Bronchial epithelial cell (primary cell): ENCODE results near the gene PTPRN2. TPM values are rescaled to one million over a fixed set of nuclear protein-coding genes. Genes with fewer than 3 reads are reported as not detected.

Source experiments
- DNase-seq: peaks from one replicate; pipeline ENCODE4 v3.0.0-alpha.2; 2010; ENCODE audit warnings: low read depth
- FAIRE-seq: peaks from 2 replicates; lab custom pipeline; 2011; peaks lifted over from hg19 to GRCh38; lab: Jason Lieb, UNC
- H3K27me3 ChIP-seq: 2 replicates; pipeline ENCODE4 v1.5.1; 2011; ENCODE audit warnings: low read length; ENCODE audit not compliant: control insufficient read depth, insufficient read depth
- H3K36me3 ChIP-seq: 2 replicates; pipeline ENCODE4 v1.5.1; 2011; ENCODE audit warnings: low read length; ENCODE audit not compliant: control insufficient read depth, insufficient read depth
- H3K4me3 ChIP-seq: 2 replicates; pipeline ENCODE4 v1.5.1; 2011; ENCODE audit warnings: mild to moderate bottlenecking, low read depth, low read length, control low read depth
- total RNA-seq: library from RNA; depleted of rRNA; stranded (reverse); fragments of >200 nt; gene quantifications from 2 replicates; pipeline ENCODE4 v1.2.1, GENCODE V29; 2014
- TF ChIP-seq, protein P1 (sequence below): IDR thresholded peaks from 2 replicates; pipeline ENCODE4 v1.5.1; 2011; ENCODE audit warnings: mild to moderate bottlenecking, moderate library complexity, low read length, control low read depth, inconsistent platforms; ENCODE audit not compliant: insufficient read depth, severe bottlenecking

The PTPRN2 gene
- total RNA-seq, 1 donor from 2014 or later: 1.1 TPM

DNA sequence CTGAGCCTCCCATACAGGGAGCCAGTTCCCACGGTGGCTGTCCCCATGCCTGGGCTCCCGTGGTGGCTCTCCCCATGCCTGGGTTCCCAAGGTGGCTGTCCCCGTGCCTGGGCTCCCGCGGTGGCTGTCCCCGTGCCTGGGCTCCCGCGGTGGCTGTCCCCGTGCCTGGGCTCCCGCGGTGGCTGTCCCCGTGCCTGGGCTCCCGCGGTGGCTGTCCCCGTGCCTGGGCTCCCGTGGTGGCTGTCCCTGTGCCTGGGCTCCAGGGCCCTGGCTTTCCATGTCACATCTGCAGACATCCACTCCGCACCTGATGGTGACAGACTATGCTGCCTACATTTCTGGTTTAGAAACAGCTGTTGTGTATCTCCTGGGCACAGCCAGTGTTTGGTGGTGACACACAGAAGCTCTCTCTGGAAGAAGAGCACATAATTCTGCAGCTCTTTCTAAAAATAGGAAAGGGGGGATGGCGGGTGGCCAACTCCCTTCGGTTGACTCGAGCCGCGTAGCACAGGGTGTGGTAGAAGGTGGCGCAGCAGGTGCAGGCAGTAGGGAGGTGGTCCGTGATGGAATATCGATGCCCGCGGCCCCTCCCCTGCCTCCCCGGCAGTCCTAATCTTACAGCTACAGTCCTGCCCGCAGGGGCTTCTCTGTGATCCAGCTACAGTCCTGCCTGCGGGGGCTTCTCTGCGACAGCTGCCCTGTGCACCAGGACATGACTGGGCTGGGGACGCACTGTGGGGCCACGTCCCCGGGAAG is 999.6 kb downstream of the PTPRN2 start:
- Histone ChIP-seq H3K4me3 (no peak overlapping the region), H3K36me3 (no peaks in the 10 kb centered on the region), H3K27me3 (no peaks in the 10 kb centered on the region)
- DNase-seq (no peak), FAIRE-seq (no peak)
- TF ChIP-seq, protein P1, sequence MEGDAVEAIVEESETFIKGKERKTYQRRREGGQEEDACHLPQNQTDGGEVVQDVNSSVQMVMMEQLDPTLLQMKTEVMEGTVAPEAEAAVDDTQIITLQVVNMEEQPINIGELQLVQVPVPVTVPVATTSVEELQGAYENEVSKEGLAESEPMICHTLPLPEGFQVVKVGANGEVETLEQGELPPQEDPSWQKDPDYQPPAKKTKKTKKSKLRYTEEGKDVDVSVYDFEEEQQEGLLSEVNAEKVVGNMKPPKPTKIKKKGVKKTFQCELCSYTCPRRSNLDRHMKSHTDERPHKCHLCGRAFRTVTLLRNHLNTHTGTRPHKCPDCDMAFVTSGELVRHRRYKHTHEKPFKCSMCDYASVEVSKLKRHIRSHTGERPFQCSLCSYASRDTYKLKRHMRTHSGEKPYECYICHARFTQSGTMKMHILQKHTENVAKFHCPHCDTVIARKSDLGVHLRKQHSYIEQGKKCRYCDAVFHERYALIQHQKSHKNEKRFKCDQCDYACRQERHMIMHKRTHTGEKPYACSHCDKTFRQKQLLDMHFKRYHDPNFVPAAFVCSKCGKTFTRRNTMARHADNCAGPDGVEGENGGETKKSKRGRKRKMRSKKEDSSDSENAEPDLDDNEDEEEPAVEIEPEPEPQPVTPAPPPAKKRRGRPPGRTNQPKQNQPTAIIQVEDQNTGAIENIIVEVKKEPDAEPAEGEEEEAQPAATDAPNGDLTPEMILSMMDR: no peak

DNA sequence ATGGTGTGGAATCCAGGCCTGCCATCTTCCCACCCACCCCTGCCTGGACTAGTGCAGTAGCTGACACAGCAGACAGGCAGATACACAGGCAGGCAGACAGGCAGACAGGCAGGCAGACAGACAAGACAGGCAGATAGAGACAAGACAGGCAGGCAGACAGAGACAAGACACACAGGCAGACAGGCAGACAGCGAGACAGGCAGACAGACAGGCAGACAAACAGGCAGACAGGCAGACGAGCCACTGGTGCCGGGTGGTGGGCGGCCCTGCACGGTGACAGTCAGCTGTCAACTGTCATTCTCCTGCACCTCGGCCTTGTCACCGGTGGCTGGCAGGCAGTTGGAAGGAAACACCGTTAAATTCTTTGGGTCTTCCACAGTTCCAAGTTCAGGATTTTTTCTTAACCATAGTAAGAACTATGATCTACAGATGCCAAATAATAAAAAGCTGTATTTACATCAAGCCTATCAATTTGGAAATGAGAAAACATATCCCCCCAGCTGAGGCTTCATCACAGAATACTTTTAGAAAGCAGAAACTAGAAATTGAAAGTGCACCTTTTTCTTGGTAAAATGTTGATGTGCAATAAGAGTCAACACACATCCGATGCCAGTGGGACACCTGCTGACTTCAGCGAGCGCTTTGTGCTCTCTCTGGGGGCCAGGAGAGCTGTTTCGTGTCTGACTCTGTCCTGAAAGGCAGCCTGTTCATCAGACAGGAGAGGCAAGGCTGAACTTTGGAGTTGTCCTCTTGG is 1000.4 kb downstream of the PTPRN2 start:
- Histone ChIP-seq H3K27me3 (no peaks in the 10 kb centered on the region), H3K4me3 (no peak overlapping the region), H3K36me3 (no peaks in the 10 kb centered on the region)
- FAIRE-seq (no peak), DNase-seq (no peak)
- TF ChIP-seq, protein P1: no peak

DNA sequence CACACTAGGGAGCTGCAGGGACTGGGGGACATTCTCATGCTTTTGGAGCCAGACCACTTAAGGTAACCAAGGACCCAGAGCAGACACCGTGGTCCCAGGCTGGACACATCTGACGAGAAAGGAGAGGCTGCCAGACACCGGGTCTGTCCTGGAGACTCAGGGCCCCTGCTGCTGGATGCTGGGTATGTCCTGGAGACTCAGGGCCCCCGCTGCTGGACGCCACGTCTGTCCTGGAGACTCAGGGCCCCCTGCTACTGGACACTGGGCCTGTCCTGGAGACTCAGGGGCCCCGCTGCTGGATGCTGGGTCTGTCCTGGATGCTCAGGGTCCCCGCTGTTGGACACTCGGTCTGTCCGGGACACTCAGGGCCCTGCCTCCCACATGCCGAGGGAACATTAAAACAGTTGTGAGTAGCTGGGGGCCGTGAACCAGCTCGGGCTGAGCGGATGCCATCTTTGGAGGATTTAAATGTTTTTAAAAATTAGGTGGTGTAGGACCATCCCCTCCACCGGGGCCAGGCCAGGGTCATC is 1001.1 kb downstream of the PTPRN2 start:
- DNase-seq (no peak), FAIRE-seq (no peak)
- TF ChIP-seq, protein P1: no peak
- Histone ChIP-seq H3K36me3 (no peaks in the 10 kb centered on the region), H3K27me3 (no peaks in the 10 kb centered on the region), H3K4me3 (no peak overlapping the region)

DNA sequence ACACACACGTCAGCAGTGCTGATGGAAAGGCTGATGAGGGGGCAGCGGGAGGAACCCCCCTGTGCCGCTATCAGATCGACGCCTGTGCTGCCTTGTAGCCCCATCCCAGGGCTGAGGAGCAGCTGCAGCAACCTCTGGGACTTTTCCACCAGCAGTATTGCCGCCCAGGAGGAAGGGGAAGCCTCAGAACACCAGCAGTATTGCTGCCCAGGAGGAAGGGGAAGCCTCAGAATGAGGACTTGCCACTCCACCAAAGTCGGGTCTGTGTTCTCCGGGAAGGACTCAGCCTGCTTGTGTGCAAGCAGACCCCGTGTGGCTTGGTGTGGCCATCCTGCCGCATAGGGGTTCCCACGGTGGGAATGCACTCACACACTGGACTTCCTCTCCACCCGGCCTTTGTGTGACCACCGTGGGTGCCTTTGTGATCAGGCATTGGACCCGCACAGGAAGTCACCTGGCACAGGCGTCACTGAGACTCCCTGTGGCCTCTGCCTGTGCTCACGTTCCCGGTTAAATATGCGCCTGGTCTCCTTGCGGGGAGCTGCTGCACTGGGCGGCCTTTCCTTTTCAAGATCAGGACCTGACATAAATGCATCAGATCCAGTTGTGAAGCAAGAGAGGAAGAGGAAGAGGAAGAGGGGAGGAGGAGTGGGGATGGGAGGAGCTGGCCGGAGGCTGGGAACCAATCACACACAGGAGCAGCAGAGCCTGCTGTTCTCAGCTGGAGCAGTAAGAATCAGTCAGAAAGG is 1002.3 kb downstream of the PTPRN2 start:
- no peak for DNase-seq
- H3K4me3 ChIP-seq: no peak overlapping the region
- TF ChIP-seq, protein P1: no peak
- no peak for FAIRE-seq
- H3K27me3 ChIP-seq: no peaks in the 10 kb centered on the region
- no peaks in the 10 kb centered on the region for H3K36me3 ChIP-seq

GRCh38 chr7:157584420-157584819 is 1003.2 kb downstream of the PTPRN2 start:
- Histone ChIP-seq H3K27me3 (no peaks in the 10 kb centered on the region), H3K36me3 (no peaks in the 10 kb centered on the region), H3K4me3 (no peak overlapping the region)
- DNase-seq: no peak
- TF ChIP-seq, protein P1: no peak
- no peak for FAIRE-seq
